Omental fat pad (tissue), 4 donors: ENCODE data around the gene INSIG1. TPM values are rescaled to one million over a fixed set of nuclear protein-coding genes. Genes with fewer than 3 reads are reported as not detected.

Source experiments
- ATAC-seq: fragments of 150-250 bp; one replicate; pipeline ENCODE4 v1.9.1; 2016; ENCODE audit warnings: mild to moderate bottlenecking, moderate library complexity; ENCODE audit not compliant: low FRiP score
- DNase-seq: peaks from one replicate; pipeline ENCODE4 v3.0.0-alpha.2; 2019; ENCODE audit warnings: low spot score
- CTCF ChIP-seq, 3 donors: fragments of 450-650 bp; IDR thresholded peaks; one replicate each; pipeline ENCODE4 v1.5.1; 2016 to 2017; ENCODE audit warnings: antibody characterized with exemption in 3 of 3, mild to moderate bottlenecking in 3 of 3, moderate library complexity in 2 of 3
- total RNA-seq, 4 donors: library from RNA; depleted of rRNA; stranded (reverse); fragments of >200 nt; gene quantifications; one replicate each; pipeline ENCODE4 v1.1.0, GENCODE V29; 2016

The INSIG1 gene
- total RNA-seq, 4 donors from 2014 or later, result 85.6 to 244 (median 107) TPM

- ATAC-seq (no peak), DNase-seq (no peak)
- TF ChIP-seq CTCF (IDR thresholded peaks at IDR 0.05), result no peak
These were observed 42.6 kb upstream of the INSIG1 start for GRCh38 chr7:155255071-155255470.

GRCh38 chr7:155255621-155256020, 42.1 kb upstream of the INSIG1 start:
- no peak for ATAC-seq
- no peak for TF ChIP-seq CTCF (IDR thresholded peaks at IDR 0.05)
- no peak for DNase-seq

- no peak for TF ChIP-seq CTCF (IDR thresholded peaks at IDR 0.05)
- DNase-seq (no peak), ATAC-seq (no peak)
These were observed 41.5 kb upstream of the INSIG1 start for GRCh38 chr7:155256081-155256760.

- no peak for DNase-seq
- no peak for ATAC-seq
- no peak for TF ChIP-seq CTCF (IDR thresholded peaks at IDR 0.05)
These were observed 40.8 kb upstream of the INSIG1 start for GRCh38 chr7:155256761-155257481.

GRCh38 chr7:155257482-155258225, 40.0 kb upstream of the INSIG1 start:
- DNase-seq (no peak), ATAC-seq (peak; percentile 46)
- TF ChIP-seq CTCF (IDR thresholded peaks at IDR 0.05), result no peak

GRCh38 chr7:155258226-155258560, 39.5 kb upstream of the INSIG1 start:
- ATAC-seq, result peak; percentile 75
- no peak for TF ChIP-seq CTCF (IDR thresholded peaks at IDR 0.05)
- no peak for DNase-seq
